Muscle layer of colon (tissue), 2 donors: ENCODE measurements around the gene DDI2.

Experiments
- H3K27ac ChIP-seq: one replicate; pipeline ENCODE4 v1.7.0; 2013; ENCODE audit warnings: low read depth, mild to moderate bottlenecking, low read length, moderate library complexity
- H3K27me3 ChIP-seq, 2 donors: one replicate each; pipeline ENCODE4 v1.7.0; 2013; ENCODE audit warnings: low read length in 2 of 2, mild to moderate bottlenecking in 2 of 2; ENCODE audit not compliant: insufficient read depth in 2 of 2, control insufficient read depth in 1 of 2
- H3K36me3 ChIP-seq: one replicate; pipeline ENCODE4 v1.7.0; 2013; ENCODE audit warnings: mild to moderate bottlenecking, low read length; ENCODE audit not compliant: insufficient read depth
- H3K4me1 ChIP-seq: one replicate; pipeline ENCODE4 v1.7.0; 2013; ENCODE audit warnings: mild to moderate bottlenecking, low read length; ENCODE audit not compliant: insufficient read depth
- H3K4me3 ChIP-seq, 2 donors: one replicate each; pipeline ENCODE4 v1.7.0; 2013; ENCODE audit warnings: low read length in 2 of 2, low read depth in 1 of 2, mild to moderate bottlenecking in 1 of 2, moderate library complexity in 1 of 2
- H3K9ac ChIP-seq: one replicate; pipeline ENCODE4 v1.7.0; 2013; ENCODE audit warnings: low read length
- H3K9me3 ChIP-seq: one replicate; pipeline ENCODE4 v1.7.0; 2013; ENCODE audit warnings: mild to moderate bottlenecking, low read length
- donor health status: abdominal sarcoma.
- donor health status: Adenocarcinoma of cecum.

The DDI2 gene

GRCh38 chr1:15625056-15625917 is 8.0 kb downstream of the DDI2 start:
- no peaks in the 10 kb centered on the region for H3K9me3 ChIP-seq
- peaks cover 25% of the 10 kb centered on the region for H3K4me1 ChIP-seq
- H3K9ac ChIP-seq: no peak overlapping the region
- peaks cover 19% of the 10 kb centered on the region for H3K36me3 ChIP-seq
- no peak overlapping the region for H3K27ac ChIP-seq
- H3K4me3 ChIP-seq: no peak overlapping the region
- H3K27me3 ChIP-seq: no peaks in the 10 kb centered on the region

- H3K36me3 ChIP-seq: peaks cover 23% of the 10 kb centered on the region
- H3K9me3 ChIP-seq: no peaks in the 10 kb centered on the region
- H3K9ac ChIP-seq: no peak overlapping the region
- H3K27me3 ChIP-seq: no peaks in the 10 kb centered on the region
- H3K4me1 ChIP-seq: peaks cover 13% of the 10 kb centered on the region
- no peak overlapping the region for H3K4me3 ChIP-seq
- no peak overlapping the region for H3K27ac ChIP-seq
Measured at GRCh38 chr1:15626269-15626950, 9.2 kb downstream of the DDI2 start.

GRCh38 chr1:15627343-15627988 is 10.2 kb downstream of the DDI2 start:
- H3K9ac ChIP-seq: no peak overlapping the region
- H3K27me3 ChIP-seq: no peaks in the 10 kb centered on the region
- no peak overlapping the region for H3K27ac ChIP-seq
- H3K4me1 ChIP-seq: peaks cover 7% of the 10 kb centered on the region
- peaks cover 26% of the 10 kb centered on the region for H3K36me3 ChIP-seq
- no peaks in the 10 kb centered on the region for H3K9me3 ChIP-seq
- no peak overlapping the region for H3K4me3 ChIP-seq

GRCh38 chr1:15628003-15628402 is 10.7 kb downstream of the DDI2 start:
- no peak overlapping the region for H3K27ac ChIP-seq
- H3K27me3 ChIP-seq: no peaks in the 10 kb centered on the region
- no peak overlapping the region for H3K4me3 ChIP-seq
- peaks cover 27% of the 10 kb centered on the region for H3K36me3 ChIP-seq
- H3K4me1 ChIP-seq: peaks cover 7% of the 10 kb centered on the region
- H3K9ac ChIP-seq: no peak overlapping the region
- H3K9me3 ChIP-seq: no peaks in the 10 kb centered on the region

GRCh38 chr1:15633756-15634420 is 16.6 kb downstream of the DDI2 start:
- H3K36me3 ChIP-seq: peaks cover 58% of the 10 kb centered on the region
- no peaks in the 10 kb centered on the region for H3K9me3 ChIP-seq
- H3K27ac ChIP-seq: no peak overlapping the region

GRCh38 chr1:15636436-15636835 is 19.2 kb downstream of the DDI2 start:
- H3K36me3 ChIP-seq: peaks cover 71% of the 10 kb centered on the region
- no peak overlapping the region for H3K4me3 ChIP-seq
- no peaks in the 10 kb centered on the region for H3K9me3 ChIP-seq
- H3K4me1 ChIP-seq: no peaks in the 10 kb centered on the region
- H3K27me3 ChIP-seq: no peaks in the 10 kb centered on the region
- no peak overlapping the region for H3K9ac ChIP-seq
- H3K27ac ChIP-seq: no peak overlapping the region

More at GRCh38 chr1:15633756-15634420, 16.6 kb downstream of the DDI2 start:
- no peak overlapping the region for H3K9ac ChIP-seq
- H3K27me3 ChIP-seq: no peaks in the 10 kb centered on the region
- H3K4me1 ChIP-seq: no peaks in the 10 kb centered on the region
- H3K4me3 ChIP-seq: no peak overlapping the region

- Histone ChIP-seq H3K9me3 (no peaks in the 10 kb centered on the region), H3K27ac (no peak overlapping the region), H3K36me3 (peaks cover 68% of the 10 kb centered on the region), H3K4me3 (no peak overlapping the region), H3K4me1 (no peaks in the 10 kb centered on the region), H3K27me3 (no peaks in the 10 kb centered on the region), H3K9ac (no peak overlapping the region)
Measured at GRCh38 chr1:15637826-15638225, 20.6 kb downstream of the DDI2 start.

GRCh38 chr1:15639262-15639661 is 22.0 kb downstream of the DDI2 start:
- Histone ChIP-seq H3K9me3 (no peaks in the 10 kb centered on the region), H3K9ac (no peak overlapping the region), H3K27me3 (no peaks in the 10 kb centered on the region), H3K4me1 (no peaks in the 10 kb centered on the region), H3K4me3 (no peak overlapping the region), H3K36me3 (peaks cover 67% of the 10 kb centered on the region), H3K27ac (no peak overlapping the region)

GRCh38 chr1:15639931-15640330 is 22.7 kb downstream of the DDI2 start:
- no peaks in the 10 kb centered on the region for H3K27me3 ChIP-seq
- H3K36me3 ChIP-seq: peaks cover 66% of the 10 kb centered on the region
- H3K27ac ChIP-seq: no peak overlapping the region

GRCh38 chr1:15640667-15641066 is 23.4 kb downstream of the DDI2 start:
- Histone ChIP-seq H3K36me3 (peaks cover 66% of the 10 kb centered on the region), H3K9me3 (no peaks in the 10 kb centered on the region), H3K4me3 (no peak overlapping the region), H3K27me3 (no peaks in the 10 kb centered on the region), H3K4me1 (no peaks in the 10 kb centered on the region), H3K9ac (no peak overlapping the region), H3K27ac (no peak overlapping the region)

More at GRCh38 chr1:15639931-15640330, 22.7 kb downstream of the DDI2 start:
- Histone ChIP-seq H3K4me1 (no peaks in the 10 kb centered on the region), H3K4me3 (no peak overlapping the region), H3K9me3 (no peaks in the 10 kb centered on the region), H3K9ac (no peak overlapping the region)

- H3K9me3 ChIP-seq: no peaks in the 10 kb centered on the region
- no peak overlapping the region for H3K9ac ChIP-seq
- no peak overlapping the region for H3K4me3 ChIP-seq
- no peak overlapping the region for H3K27ac ChIP-seq
- H3K36me3 ChIP-seq: peaks cover 25% of the 10 kb centered on the region
- no peaks in the 10 kb centered on the region for H3K4me1 ChIP-seq
- H3K27me3 ChIP-seq: no peaks in the 10 kb centered on the region
Measured at GRCh38 chr1:15649937-15650336, 32.7 kb downstream of the DDI2 start.
